Measurements from ENCODE around the gene ANAPC16.

- TF ChIP-seq CTCF (IDR thresholded peaks at IDR 0.05; ENCODE audit: insufficient read depth, low read length): no peak
- no peak for TF ChIP-seq REST (IDR thresholded peaks at IDR 0.05; ENCODE audit: insufficient replicate concordance, low read depth)
- TF ChIP-seq GABPA (IDR thresholded peaks at IDR 0.05; ENCODE audit: low read depth): no peak
- TF ChIP-seq POLR2AphosphoS5 (IDR thresholded peaks at IDR 0.05; ENCODE audit: low read depth): no peak
- no peak for TF ChIP-seq SPI1 (IDR thresholded peaks at IDR 0.05; ENCODE audit: borderline replicate concordance, low read depth)
Measured at GRCh38 chr10:72259491-72260238, 43.9 kb downstream of the ANAPC16 start.

Measured in HL-60 (cell line).